Stimulated activated naive CD4-positive, alpha-beta T cell treated with Interleukin-2 at 50 U/mL for 16 hours (primary cell): Measurements from ENCODE around the gene ACD.

ENCODE experiments used
- DNase-seq: peaks from one replicate; lab custom pipeline; 2025; lab: John Stamatoyannopoulos, UW

ACD gene

GRCh38 chr16:67661886-67662652 is 2.0 kb upstream of the ACD start:
- no peak for DNase-seq

GRCh38 chr16:67661101-67661761 is 1.2 kb upstream of the ACD start:
- no peak for DNase-seq

GRCh38 chr16:67660564-67661028 is 536 bp upstream of the ACD start, which contains the start of gene PARD6A:
TSS of gene PARD6A (plus strand) at chr16:67660960. CDS start at chr16:67661039, 79 bp downstream.
- peak; percentile 95 for DNase-seq

GRCh38 chr16:67658849-67659674 is 998 bp downstream of the ACD start:
- DNase-seq: no peak

- no peak for DNase-seq
Observed at GRCh38 chr16:67657751-67658518, 2.1 kb downstream of the ACD start.

- no peak for DNase-seq
Observed at GRCh38 chr16:67657017-67657608, 2.9 kb downstream of the ACD start.

- no peak for DNase-seq
Observed at GRCh38 chr16:67656344-67657016, 3.6 kb downstream of the ACD start.

GRCh38 chr16:67655363-67655762 is 4.7 kb downstream of the ACD start:
- no peak for DNase-seq

GRCh38 chr16:67654403-67654911 is 5.6 kb downstream of the ACD start:
- no peak for DNase-seq

GRCh38 chr16:67653789-67654402 is 6.2 kb downstream of the ACD start:
- DNase-seq: no peak

GRCh38 chr16:67653128-67653788 is 6.8 kb downstream of the ACD start:
- DNase-seq: no peak

GRCh38 chr16:67652578-67653127 is 7.4 kb downstream of the ACD start:
- DNase-seq: no peak

- DNase-seq: no peak
Observed at GRCh38 chr16:67651847-67652246, 8.2 kb downstream of the ACD start.

GRCh38 chr16:67651039-67651438 is 9.0 kb downstream of the ACD start:
- DNase-seq: no peak

GRCh38 chr16:67650023-67650422 is 10.0 kb downstream of the ACD start:
- no peak for DNase-seq

GRCh38 chr16:67649494-67649931 is 10.5 kb downstream of the ACD start:
- no peak for DNase-seq

GRCh38 chr16:67648764-67649407 is 11.2 kb downstream of the ACD start:
- no peak for DNase-seq

GRCh38 chr16:67648088-67648763 is 11.8 kb downstream of the ACD start:
- no peak for DNase-seq
